WTC11 (cell line): ENCODE measurements around the gene GHRL. TPM values are rescaled to one million over a fixed set of nuclear protein-coding genes. Genes with fewer than 3 reads are reported as not detected.

ENCODE experiments used
- ATAC-seq: fragments of 200-7000 bp; cut with Tn5 transposase; 2 replicates; pipeline ENCODE4 v1.10.0; 2021; ENCODE audit warnings: mild to moderate bottlenecking, moderate library complexity
- CTCF ChIA-PET: fragments of 300-600 bp; sonication (Branson Sonifier 250); formaldehyde crosslinking; loops from one replicate; lab custom pipeline; 2021; ENCODE audit warnings: antibody characterized with exemption; lab: Charles Lee
- POLR2A ChIA-PET: fragments of 350-600 bp; sonication (Branson Sonifier 250); formaldehyde crosslinking; loops from one replicate; lab custom pipeline; 2021; ENCODE audit warnings: antibody characterized with exemption; lab: Charles Lee
- DNase-seq: peaks from one replicate; pipeline ENCODE4 v3.0.0; 2021; ENCODE audit warnings: low spot score
- H3K27ac Mint-ChIP-seq: 2 replicates; pipeline ENCODE4 v1.8.0; 2021; ENCODE audit warnings: mixed read lengths
- H3K27me3 Mint-ChIP-seq: 2 replicates; pipeline ENCODE4 v1.8.0; 2021; ENCODE audit warnings: low read depth, mild to moderate bottlenecking, moderate library complexity, mixed read lengths
- H3K36me3 Mint-ChIP-seq: 2 replicates; pipeline ENCODE4 v1.8.0; 2021; ENCODE audit warnings: mixed read lengths
- H3K4me1 Mint-ChIP-seq: 2 replicates; pipeline ENCODE4 v1.8.0; 2022; ENCODE audit warnings: mixed read lengths
- H3K4me3 Mint-ChIP-seq: 2 replicates; pipeline ENCODE4 v1.8.0; 2021; ENCODE audit warnings: mild to moderate bottlenecking, moderate library complexity, mixed read lengths
- H3K9me3 Mint-ChIP-seq: 2 replicates; pipeline ENCODE4 v1.8.0; 2021; ENCODE audit warnings: mixed read lengths
- CREM ChIP-seq: sonication (generic); formaldehyde crosslinking; IDR thresholded peaks from 2 replicates; pipeline ENCODE4 v1.8.1; 2022; ENCODE audit warnings: mild to moderate bottlenecking, missing genetic modification reagents, moderate library complexity
- FOXK1 ChIP-seq: sonication (generic); formaldehyde crosslinking; IDR thresholded peaks from 2 replicates; pipeline ENCODE4 v1.8.0; 2022; ENCODE audit warnings: mild to moderate bottlenecking, moderate library complexity, missing genetic modification reagents
- JAZF1 ChIP-seq: fragments of 250-450 bp; sonication (Bioruptor Pico); IDR thresholded peaks from 2 replicates; pipeline ENCODE4 v1.9.0; 2021; ENCODE audit warnings: moderate library complexity, mild to moderate bottlenecking, inconsistent platforms
- MXD4 ChIP-seq: fragments of 250-450 bp; sonication (Bioruptor Pico); IDR thresholded peaks from 2 replicates; pipeline ENCODE4 v1.8.0; 2021; ENCODE audit warnings: mild to moderate bottlenecking, moderate library complexity, borderline replicate concordance
- MYBL2 ChIP-seq: sonication (generic); formaldehyde crosslinking; IDR thresholded peaks from 2 replicates; pipeline ENCODE4 v1.8.1; 2023; ENCODE audit warnings: mild to moderate bottlenecking, moderate library complexity, missing genetic modification reagents
- NR1H2 ChIP-seq: sonication (generic); formaldehyde crosslinking; IDR thresholded peaks from 2 replicates; pipeline ENCODE4 v1.9.0; 2021; ENCODE audit warnings: mild to moderate bottlenecking, moderate library complexity, missing genetic modification reagents
- RELA ChIP-seq: sonication (generic); formaldehyde crosslinking; IDR thresholded peaks from 2 replicates; pipeline ENCODE4 v1.8.1; 2022; ENCODE audit warnings: missing genetic modification reagents, mild to moderate bottlenecking, borderline replicate concordance
- SOX15 ChIP-seq: fragments of 250-450 bp; sonication (Bioruptor Pico); IDR thresholded peaks from 2 replicates; pipeline ENCODE4 v1.9.0; 2021; ENCODE audit warnings: mild to moderate bottlenecking
- TCF7 ChIP-seq: sonication (generic); formaldehyde crosslinking; IDR thresholded peaks from 2 replicates; pipeline ENCODE4 v1.8.0; 2022; ENCODE audit warnings: mild to moderate bottlenecking, low read depth, missing genetic modification reagents, moderate library complexity
- ZNF232 ChIP-seq: sonication (generic); formaldehyde crosslinking; IDR thresholded peaks from 2 replicates; pipeline ENCODE4 v1.8.0; 2022; ENCODE audit warnings: mild to moderate bottlenecking, missing genetic modification reagents
- ZNF671 ChIP-seq: fragments of 250-450 bp; sonication (Bioruptor Pico); IDR thresholded peaks from 2 replicates; pipeline ENCODE4 v1.8.0; 2021; ENCODE audit warnings: mild to moderate bottlenecking
- total RNA-seq: library from RNA; stranded (reverse); gene quantifications from 3 replicates; pipeline ENCODE4 v1.2.3, GENCODE V29; 2021
- TF ChIP-seq, protein P1 (sequence below): sonication (generic); formaldehyde crosslinking; IDR thresholded peaks from 2 replicates; pipeline ENCODE4 v1.8.1; 2022; ENCODE audit warnings: missing genetic modification reagents, borderline replicate concordance
- TF ChIP-seq, protein P2 (sequence below): fragments of 250-450 bp; sonication (Bioruptor Pico); IDR thresholded peaks from 2 replicates; pipeline ENCODE4 v1.9.0; 2021; ENCODE audit warnings: mild to moderate bottlenecking, borderline replicate concordance
- TF ChIP-seq, protein P3 (sequence below): sonication (generic); formaldehyde crosslinking; IDR thresholded peaks from 2 replicates; pipeline ENCODE4 v1.8.0; 2022; ENCODE audit warnings: mild to moderate bottlenecking, missing genetic modification reagents
- TF ChIP-seq, protein P4 (sequence below): fragments of 250-450 bp; sonication (Bioruptor Pico); IDR thresholded peaks from 2 replicates; pipeline ENCODE4 v1.9.0; 2021; ENCODE audit warnings: mild to moderate bottlenecking
- TF ChIP-seq, protein P5 (sequence below): sonication (generic); formaldehyde crosslinking; IDR thresholded peaks from 2 replicates; pipeline ENCODE4 v1.8.1; 2023; ENCODE audit warnings: mild to moderate bottlenecking, missing genetic modification reagents
- TF ChIP-seq, protein P6 (sequence below): fragments of 250-450 bp; sonication (Bioruptor Pico); IDR thresholded peaks from 2 replicates; pipeline ENCODE4 v2.1.2; 2022; ENCODE audit warnings: mild to moderate bottlenecking, moderate library complexity
- TF ChIP-seq, protein P7 (sequence below): sonication (generic); formaldehyde crosslinking; IDR thresholded peaks from 2 replicates; pipeline ENCODE4 v1.8.1; 2022; ENCODE audit warnings: mild to moderate bottlenecking, missing genetic modification reagents, moderate library complexity, borderline replicate concordance

Gene GHRL
- total RNA-seq, 1 experiment from 2014 or later: 0.35 TPM

DNA sequence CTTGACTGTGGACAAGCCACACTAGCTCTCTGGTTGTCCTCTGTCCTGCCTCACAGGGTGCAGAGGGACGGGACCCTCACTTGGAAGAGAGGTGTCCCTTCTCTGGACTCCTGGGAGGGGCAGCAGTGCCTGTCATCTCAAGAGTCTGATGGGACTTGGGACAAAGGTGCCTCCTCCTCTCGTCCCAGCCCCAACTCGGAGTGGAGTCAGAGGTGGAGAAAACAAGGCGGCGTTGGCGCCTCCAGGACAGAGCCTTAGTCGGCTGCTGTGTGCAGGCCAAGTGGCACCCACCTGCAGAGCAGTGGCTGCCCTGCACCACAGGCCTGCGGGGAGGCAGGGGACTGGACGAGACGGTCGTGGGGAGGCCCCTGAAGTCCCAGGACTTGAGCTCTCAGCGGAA, 37.6 kb upstream of the GHRL start:
- DNase-seq (no peak), ATAC-seq (no peak)
- no peaks in the 10 kb centered on the region for H3K36me3 Mint-ChIP-seq
- H3K27ac Mint-ChIP-seq: no peak overlapping the region
- CTCF ChIA-PET: interaction anchor here (0.9 to 1.2 kb wide), 2 partner anchors 14 to 36 kb away, joined by 3 to 4 read pairs; no protein-coding TSS in a partner anchor
- H3K4me1 Mint-ChIP-seq: 0 out of 2 replicates have a peak, but pooled peaks cover 2% of the 10 kb centered on the region
- no peaks in the 10 kb centered on the region for H3K9me3 Mint-ChIP-seq
- no peak for TF ChIP-seq MXD4
- no peak overlapping the region for H3K4me3 Mint-ChIP-seq
- peaks cover 33% of the 10 kb centered on the region for H3K27me3 Mint-ChIP-seq
- POLR2A ChIA-PET: no interaction called here

DNA sequence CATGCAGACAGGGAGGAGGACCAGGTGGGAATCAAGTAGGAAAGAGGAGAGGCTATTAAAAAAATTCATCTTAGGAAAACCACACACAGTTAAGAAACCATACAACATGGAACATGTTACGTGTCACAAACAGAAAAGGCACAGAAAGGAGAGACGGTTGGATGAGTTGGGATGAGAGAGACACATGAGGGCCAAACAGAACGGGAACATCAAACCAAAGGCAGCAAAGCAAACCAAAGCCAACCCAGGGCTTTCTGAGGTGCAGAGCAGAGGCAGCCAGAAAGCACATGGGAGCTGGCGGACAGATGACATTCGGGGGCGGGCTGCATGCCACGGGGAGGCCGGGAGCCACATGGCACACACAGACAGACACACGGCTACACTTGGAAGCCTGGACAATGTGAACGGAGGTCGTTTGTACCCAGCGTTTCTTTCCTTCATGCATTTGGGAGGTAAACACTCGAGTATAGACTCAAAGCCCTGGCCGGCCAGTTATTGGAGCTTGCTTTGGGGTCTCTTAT, 36.8 kb upstream of the GHRL start:
- TF ChIP-seq CREM (no peak), MYBL2 (CRISPR knock-in tag) (no peak), ZNF232 (CRISPR knock-in tag) (no peak), TCF7 (CRISPR knock-in tag) (no peak), JAZF1 (CRISPR knock-in tag) (no peak), NR1H2 (no peak)
- TF ChIP-seq, protein P1, sequence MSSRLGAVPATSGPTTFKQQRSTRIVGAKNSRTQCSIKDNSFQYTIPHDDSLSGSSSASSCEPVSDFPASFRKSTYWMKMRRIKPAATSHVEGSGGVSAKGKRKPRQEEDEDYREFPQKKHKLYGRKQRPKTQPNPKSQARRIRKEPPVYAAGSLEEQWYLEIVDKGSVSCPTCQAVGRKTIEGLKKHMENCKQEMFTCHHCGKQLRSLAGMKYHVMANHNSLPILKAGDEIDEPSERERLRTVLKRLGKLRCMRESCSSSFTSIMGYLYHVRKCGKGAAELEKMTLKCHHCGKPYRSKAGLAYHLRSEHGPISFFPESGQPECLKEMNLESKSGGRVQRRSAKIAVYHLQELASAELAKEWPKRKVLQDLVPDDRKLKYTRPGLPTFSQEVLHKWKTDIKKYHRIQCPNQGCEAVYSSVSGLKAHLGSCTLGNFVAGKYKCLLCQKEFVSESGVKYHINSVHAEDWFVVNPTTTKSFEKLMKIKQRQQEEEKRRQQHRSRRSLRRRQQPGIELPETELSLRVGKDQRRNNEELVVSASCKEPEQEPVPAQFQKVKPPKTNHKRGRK (CRISPR knock-in tag): no peak
- TF ChIP-seq, protein P2, sequence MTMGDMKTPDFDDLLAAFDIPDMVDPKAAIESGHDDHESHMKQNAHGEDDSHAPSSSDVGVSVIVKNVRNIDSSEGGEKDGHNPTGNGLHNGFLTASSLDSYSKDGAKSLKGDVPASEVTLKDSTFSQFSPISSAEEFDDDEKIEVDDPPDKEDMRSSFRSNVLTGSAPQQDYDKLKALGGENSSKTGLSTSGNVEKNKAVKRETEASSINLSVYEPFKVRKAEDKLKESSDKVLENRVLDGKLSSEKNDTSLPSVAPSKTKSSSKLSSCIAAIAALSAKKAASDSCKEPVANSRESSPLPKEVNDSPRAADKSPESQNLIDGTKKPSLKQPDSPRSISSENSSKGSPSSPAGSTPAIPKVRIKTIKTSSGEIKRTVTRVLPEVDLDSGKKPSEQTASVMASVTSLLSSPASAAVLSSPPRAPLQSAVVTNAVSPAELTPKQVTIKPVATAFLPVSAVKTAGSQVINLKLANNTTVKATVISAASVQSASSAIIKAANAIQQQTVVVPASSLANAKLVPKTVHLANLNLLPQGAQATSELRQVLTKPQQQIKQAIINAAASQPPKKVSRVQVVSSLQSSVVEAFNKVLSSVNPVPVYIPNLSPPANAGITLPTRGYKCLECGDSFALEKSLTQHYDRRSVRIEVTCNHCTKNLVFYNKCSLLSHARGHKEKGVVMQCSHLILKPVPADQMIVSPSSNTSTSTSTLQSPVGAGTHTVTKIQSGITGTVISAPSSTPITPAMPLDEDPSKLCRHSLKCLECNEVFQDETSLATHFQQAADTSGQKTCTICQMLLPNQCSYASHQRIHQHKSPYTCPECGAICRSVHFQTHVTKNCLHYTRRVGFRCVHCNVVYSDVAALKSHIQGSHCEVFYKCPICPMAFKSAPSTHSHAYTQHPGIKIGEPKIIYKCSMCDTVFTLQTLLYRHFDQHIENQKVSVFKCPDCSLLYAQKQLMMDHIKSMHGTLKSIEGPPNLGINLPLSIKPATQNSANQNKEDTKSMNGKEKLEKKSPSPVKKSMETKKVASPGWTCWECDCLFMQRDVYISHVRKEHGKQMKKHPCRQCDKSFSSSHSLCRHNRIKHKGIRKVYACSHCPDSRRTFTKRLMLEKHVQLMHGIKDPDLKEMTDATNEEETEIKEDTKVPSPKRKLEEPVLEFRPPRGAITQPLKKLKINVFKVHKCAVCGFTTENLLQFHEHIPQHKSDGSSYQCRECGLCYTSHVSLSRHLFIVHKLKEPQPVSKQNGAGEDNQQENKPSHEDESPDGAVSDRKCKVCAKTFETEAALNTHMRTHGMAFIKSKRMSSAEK (CRISPR knock-in tag): no peak
- TF ChIP-seq, protein P3, sequence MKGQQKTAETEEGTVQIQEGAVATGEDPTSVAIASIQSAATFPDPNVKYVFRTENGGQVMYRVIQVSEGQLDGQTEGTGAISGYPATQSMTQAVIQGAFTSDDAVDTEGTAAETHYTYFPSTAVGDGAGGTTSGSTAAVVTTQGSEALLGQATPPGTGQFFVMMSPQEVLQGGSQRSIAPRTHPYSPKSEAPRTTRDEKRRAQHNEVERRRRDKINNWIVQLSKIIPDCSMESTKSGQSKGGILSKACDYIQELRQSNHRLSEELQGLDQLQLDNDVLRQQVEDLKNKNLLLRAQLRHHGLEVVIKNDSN (CRISPR knock-in tag): no peak
- no peak overlapping the region for H3K4me3 Mint-ChIP-seq
- peaks cover 36% of the 10 kb centered on the region for H3K27me3 Mint-ChIP-seq
- no peak overlapping the region for H3K27ac Mint-ChIP-seq
- H3K36me3 Mint-ChIP-seq: no peaks in the 10 kb centered on the region
- H3K4me1 Mint-ChIP-seq: 0 out of 2 replicates have a peak, but pooled peaks cover 2% of the 10 kb centered on the region
- ChIA-PET CTCF (interaction anchor here (0.9 to 1.4 kb wide), 4 partner anchors 8 to 95 kb away, joined by 3 to 4 read pairs (median 4); no protein-coding TSS in a partner anchor), POLR2A (no interaction called here)
- ATAC-seq (no peak), DNase-seq (no peak)
- no peaks in the 10 kb centered on the region for H3K9me3 Mint-ChIP-seq

DNA sequence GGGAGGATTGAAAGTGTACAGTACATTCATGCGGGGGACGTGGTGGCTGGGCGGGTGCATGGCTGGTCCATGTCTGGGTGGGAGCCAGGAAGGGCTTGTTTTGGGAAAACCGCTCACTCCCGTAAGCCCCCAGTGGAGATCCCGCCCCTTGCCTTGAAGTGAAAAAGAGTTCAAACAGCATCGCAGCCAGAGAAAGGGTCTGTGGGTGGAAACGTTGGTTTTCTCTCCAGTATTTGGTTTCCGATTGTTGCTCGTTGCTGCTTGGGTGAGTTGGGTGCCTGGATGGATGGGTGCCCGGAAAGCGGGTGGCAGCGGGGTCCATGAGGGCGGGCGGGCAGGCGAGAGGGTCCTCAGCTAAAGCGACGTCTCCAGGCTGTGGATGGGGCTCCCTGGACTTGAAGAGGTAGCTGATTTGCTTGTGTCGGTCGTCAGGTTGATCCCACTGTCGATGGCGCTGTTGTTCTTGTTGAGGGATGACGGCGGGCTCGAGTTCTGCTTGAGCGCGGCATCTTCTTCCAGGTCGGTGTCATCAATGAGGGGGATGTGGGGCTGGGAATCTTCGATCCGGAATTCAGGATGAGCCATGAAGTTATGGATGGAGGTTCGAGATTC, 35.8 kb upstream of the GHRL start:
- DNase-seq (no peak), ATAC-seq (peak; percentile 47)
- peaks cover 36% of the 10 kb centered on the region for H3K27me3 Mint-ChIP-seq
- CTCF ChIA-PET: interaction anchor here (0.8 to 1.4 kb wide), 4 partner anchors 9 to 96 kb away, joined by 3 to 4 read pairs (median 3); no protein-coding TSS in a partner anchor
- H3K4me1 Mint-ChIP-seq: no peaks in the 10 kb centered on the region
- no peaks in the 10 kb centered on the region for H3K9me3 Mint-ChIP-seq
- POLR2A ChIA-PET: no interaction called here
- no peak overlapping the region for H3K27ac Mint-ChIP-seq
- H3K4me3 Mint-ChIP-seq: peak overlapping the region; percentile 30
- H3K36me3 Mint-ChIP-seq: no peaks in the 10 kb centered on the region
- TF ChIP-seq, protein P4, sequence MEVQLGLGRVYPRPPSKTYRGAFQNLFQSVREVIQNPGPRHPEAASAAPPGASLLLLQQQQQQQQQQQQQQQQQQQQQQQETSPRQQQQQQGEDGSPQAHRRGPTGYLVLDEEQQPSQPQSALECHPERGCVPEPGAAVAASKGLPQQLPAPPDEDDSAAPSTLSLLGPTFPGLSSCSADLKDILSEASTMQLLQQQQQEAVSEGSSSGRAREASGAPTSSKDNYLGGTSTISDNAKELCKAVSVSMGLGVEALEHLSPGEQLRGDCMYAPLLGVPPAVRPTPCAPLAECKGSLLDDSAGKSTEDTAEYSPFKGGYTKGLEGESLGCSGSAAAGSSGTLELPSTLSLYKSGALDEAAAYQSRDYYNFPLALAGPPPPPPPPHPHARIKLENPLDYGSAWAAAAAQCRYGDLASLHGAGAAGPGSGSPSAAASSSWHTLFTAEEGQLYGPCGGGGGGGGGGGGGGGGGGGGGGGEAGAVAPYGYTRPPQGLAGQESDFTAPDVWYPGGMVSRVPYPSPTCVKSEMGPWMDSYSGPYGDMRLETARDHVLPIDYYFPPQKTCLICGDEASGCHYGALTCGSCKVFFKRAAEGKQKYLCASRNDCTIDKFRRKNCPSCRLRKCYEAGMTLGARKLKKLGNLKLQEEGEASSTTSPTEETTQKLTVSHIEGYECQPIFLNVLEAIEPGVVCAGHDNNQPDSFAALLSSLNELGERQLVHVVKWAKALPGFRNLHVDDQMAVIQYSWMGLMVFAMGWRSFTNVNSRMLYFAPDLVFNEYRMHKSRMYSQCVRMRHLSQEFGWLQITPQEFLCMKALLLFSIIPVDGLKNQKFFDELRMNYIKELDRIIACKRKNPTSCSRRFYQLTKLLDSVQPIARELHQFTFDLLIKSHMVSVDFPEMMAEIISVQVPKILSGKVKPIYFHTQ (CRISPR knock-in tag): no peak
- TF ChIP-seq, protein P5, sequence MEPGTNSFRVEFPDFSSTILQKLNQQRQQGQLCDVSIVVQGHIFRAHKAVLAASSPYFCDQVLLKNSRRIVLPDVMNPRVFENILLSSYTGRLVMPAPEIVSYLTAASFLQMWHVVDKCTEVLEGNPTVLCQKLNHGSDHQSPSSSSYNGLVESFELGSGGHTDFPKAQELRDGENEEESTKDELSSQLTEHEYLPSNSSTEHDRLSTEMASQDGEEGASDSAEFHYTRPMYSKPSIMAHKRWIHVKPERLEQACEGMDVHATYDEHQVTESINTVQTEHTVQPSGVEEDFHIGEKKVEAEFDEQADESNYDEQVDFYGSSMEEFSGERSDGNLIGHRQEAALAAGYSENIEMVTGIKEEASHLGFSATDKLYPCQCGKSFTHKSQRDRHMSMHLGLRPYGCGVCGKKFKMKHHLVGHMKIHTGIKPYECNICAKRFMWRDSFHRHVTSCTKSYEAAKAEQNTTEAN (CRISPR knock-in tag): no peak
- no peak for TF ChIP-seq FOXK1 (CRISPR knock-in tag)
- TF ChIP-seq, protein P6, sequence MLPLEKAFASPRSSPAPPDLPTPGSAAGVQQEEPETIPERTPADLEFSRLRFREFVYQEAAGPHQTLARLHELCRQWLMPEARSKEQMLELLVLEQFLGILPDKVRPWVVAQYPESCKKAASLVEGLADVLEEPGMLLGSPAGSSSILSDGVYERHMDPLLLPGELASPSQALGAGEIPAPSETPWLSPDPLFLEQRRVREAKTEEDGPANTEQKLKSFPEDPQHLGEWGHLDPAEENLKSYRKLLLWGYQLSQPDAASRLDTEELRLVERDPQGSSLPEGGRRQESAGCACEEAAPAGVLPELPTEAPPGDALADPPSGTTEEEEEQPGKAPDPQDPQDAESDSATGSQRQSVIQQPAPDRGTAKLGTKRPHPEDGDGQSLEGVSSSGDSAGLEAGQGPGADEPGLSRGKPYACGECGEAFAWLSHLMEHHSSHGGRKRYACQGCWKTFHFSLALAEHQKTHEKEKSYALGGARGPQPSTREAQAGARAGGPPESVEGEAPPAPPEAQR (CRISPR knock-in tag): no peak
- no peak for TF ChIP-seq SOX15 (CRISPR knock-in tag)
- no peak for TF ChIP-seq RELA (CRISPR knock-in tag)
- TF ChIP-seq, protein P7, sequence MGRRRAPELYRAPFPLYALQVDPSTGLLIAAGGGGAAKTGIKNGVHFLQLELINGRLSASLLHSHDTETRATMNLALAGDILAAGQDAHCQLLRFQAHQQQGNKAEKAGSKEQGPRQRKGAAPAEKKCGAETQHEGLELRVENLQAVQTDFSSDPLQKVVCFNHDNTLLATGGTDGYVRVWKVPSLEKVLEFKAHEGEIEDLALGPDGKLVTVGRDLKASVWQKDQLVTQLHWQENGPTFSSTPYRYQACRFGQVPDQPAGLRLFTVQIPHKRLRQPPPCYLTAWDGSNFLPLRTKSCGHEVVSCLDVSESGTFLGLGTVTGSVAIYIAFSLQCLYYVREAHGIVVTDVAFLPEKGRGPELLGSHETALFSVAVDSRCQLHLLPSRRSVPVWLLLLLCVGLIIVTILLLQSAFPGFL: no peak
- no peak for TF ChIP-seq ZNF671 (CRISPR knock-in tag)
